ENCODE data around the gene PPP2R2C.

Gene PPP2R2C

DNA sequence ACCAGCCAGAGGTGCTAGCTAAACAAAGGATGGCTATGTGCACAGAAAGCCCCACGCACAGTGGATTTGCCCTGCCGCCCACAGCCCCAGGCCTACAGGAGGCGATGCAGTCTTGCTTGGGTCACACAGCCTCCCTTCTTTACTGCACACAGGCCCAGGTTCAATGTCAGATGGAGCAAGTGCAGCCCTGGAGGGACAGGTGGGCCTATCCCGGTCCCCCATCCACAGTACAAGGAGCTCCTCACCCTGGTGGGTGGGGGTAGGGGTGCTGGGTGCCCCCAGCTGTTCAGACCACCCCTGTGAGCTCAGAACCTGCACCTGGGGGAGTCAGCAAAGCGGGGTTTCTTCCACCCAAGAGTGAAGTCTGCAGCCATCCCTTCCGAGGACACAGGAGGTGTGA is 114.9 kb downstream of the PPP2R2C start:
- peaks cover 0 to 4% of the 10 kb centered on the region in 2 donors for H3K4me1 ChIP-seq (ENCODE audit: control insufficient read depth in 2 of 2, insufficient read depth in 1 of 2, low read depth in 1 of 2, low read length in 2 of 2)
- H3K9me3 ChIP-seq (replicated peaks in 1 of 2; ENCODE audit: control insufficient read depth in 2 of 2, insufficient read depth in 1 of 2, low read depth in 1 of 2, low read length in 2 of 2): peaks cover 0 to 2% of the 10 kb centered on the region in 2 donors
- no peak overlapping the region for H2AFZ ChIP-seq (ENCODE audit: low read length)
- H3K14ac ChIP-seq (ENCODE audit: low read length): peak overlapping the region; percentile 33
- no peak overlapping the region for H2BK120ac ChIP-seq (ENCODE audit: low read depth, low read length)
- WGBS, 2 donors (ENCODE audit: extremely low coverage in 2 of 2, insufficient read length in 2 of 2, insufficient replicate concordance in 1 of 2): no CpG with 5 or more reads among the region's 6 CpGs
- no peaks in the 10 kb centered on the region for H3K79me1 ChIP-seq (ENCODE audit: low read depth, low read length)
- H4K8ac ChIP-seq (ENCODE audit: low read depth, low read length): no peak overlapping the region
- H2BK12ac ChIP-seq (ENCODE audit: low read length): peak overlapping the region; percentile 41
- peaks cover 0 to 5% (median 0%) of the 10 kb centered on the region in 3 experiments for H3K27me3 ChIP-seq (ENCODE audit: control insufficient read depth in 3 of 3, insufficient read depth in 3 of 3, low read depth in 1 of 3, low read length in 3 of 3)
- DNase-seq (ENCODE audit: low spot score): no peak
- H3K23ac ChIP-seq (ENCODE audit: low read depth, low read length, poor library complexity): no peak overlapping the region
- no peak overlapping the region for H3K4me3 ChIP-seq (ENCODE audit: low read length in 2 of 2)
- no peak overlapping the region for H3K4me2 ChIP-seq (ENCODE audit: insufficient read depth, low read length, poor library complexity, severe bottlenecking)
- no peak overlapping the region for H2BK15ac ChIP-seq (ENCODE audit: low read length)
- H2AK5ac ChIP-seq (ENCODE audit: low read depth, low read length): no peak overlapping the region
- H3K36me3 ChIP-seq (replicated peaks in 1 of 2; ENCODE audit: control insufficient read depth in 2 of 2, insufficient read depth in 2 of 2, low read length in 2 of 2): no peaks in the 10 kb centered on the region
- H3K18ac ChIP-seq (ENCODE audit: low read length): peak overlapping the region; percentile 56
- H3K4ac ChIP-seq (ENCODE audit: low read length): no peak overlapping the region
- no peak overlapping the region for H3K27ac ChIP-seq (replicated peaks; ENCODE audit: low read length)
- peak overlapping the region; percentile 44 for H3K9ac ChIP-seq (ENCODE audit: low read depth, low read length, poor library complexity)
- peak overlapping the region; percentile 53 for H2BK5ac ChIP-seq (ENCODE audit: low read length)
- H4K91ac ChIP-seq (ENCODE audit: low read depth, low read length, poor library complexity): no peak overlapping the region

DNA sequence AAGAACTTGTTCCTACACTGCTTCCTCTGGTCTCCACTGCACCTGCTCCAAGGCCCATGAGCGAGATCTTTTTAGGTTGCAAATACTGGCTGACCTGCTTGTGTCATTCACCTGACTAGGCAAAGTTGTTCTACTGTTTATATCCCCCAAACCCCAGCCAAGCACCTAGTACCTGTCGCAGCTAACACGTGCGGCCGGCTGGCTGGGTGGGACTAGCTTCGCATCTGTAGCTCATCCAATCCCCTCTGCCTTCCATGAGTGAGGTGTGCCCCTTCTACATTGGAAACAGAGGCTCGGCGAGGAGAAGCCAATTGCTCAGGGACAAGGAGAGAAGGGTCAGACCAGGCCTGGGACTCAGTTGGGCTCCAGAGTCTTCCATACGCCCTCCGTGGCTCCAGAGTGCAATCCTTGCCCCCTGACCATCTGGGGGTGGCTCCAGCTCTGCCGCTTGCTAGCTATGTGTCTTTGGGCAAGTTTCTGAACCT is 116.3 kb downstream of the PPP2R2C start:
- H3K9ac ChIP-seq (ENCODE audit: low read depth, low read length, poor library complexity): peak overlapping the region; percentile 15
- H2BK12ac ChIP-seq (ENCODE audit: low read length): no peak overlapping the region
- H3K14ac ChIP-seq (ENCODE audit: low read length): no peak overlapping the region
- H3K18ac ChIP-seq (ENCODE audit: low read length): no peak overlapping the region
- no peak overlapping the region for H3K4me2 ChIP-seq (ENCODE audit: insufficient read depth, low read length, poor library complexity, severe bottlenecking)
- H2BK120ac ChIP-seq (ENCODE audit: low read depth, low read length): no peak overlapping the region
- no peak for DNase-seq (ENCODE audit: low spot score)
- peaks cover 0 to 2% of the 10 kb centered on the region in 2 donors for H3K9me3 ChIP-seq (replicated peaks in 1 of 2; ENCODE audit: control insufficient read depth in 2 of 2, insufficient read depth in 1 of 2, low read depth in 1 of 2, low read length in 2 of 2)
- H4K91ac ChIP-seq (ENCODE audit: low read depth, low read length, poor library complexity): no peak overlapping the region
- no peak overlapping the region for H3K4me3 ChIP-seq (ENCODE audit: low read length in 2 of 2)
- H3K4ac ChIP-seq (ENCODE audit: low read length): no peak overlapping the region
- H2AFZ ChIP-seq (ENCODE audit: low read length): no peak overlapping the region
- peaks cover 0 to 5% (median 0%) of the 10 kb centered on the region in 3 experiments for H3K27me3 ChIP-seq (ENCODE audit: control insufficient read depth in 3 of 3, insufficient read depth in 3 of 3, low read depth in 1 of 3, low read length in 3 of 3)
- no peak overlapping the region for H2AK5ac ChIP-seq (ENCODE audit: low read depth, low read length)
- no CpG with 5 or more reads among the region's 11 CpGs for WGBS, 2 donors (ENCODE audit: extremely low coverage in 2 of 2, insufficient read length in 2 of 2, insufficient replicate concordance in 1 of 2)
- no peaks in the 10 kb centered on the region for H3K36me3 ChIP-seq (replicated peaks in 1 of 2; ENCODE audit: control insufficient read depth in 2 of 2, insufficient read depth in 2 of 2, low read length in 2 of 2)
- H3K27ac ChIP-seq (replicated peaks; ENCODE audit: low read length): no peak overlapping the region
- H3K79me1 ChIP-seq (ENCODE audit: low read depth, low read length): no peaks in the 10 kb centered on the region
- H2BK15ac ChIP-seq (ENCODE audit: low read length): no peak overlapping the region
- H3K4me1 ChIP-seq (ENCODE audit: control insufficient read depth in 2 of 2, insufficient read depth in 1 of 2, low read depth in 1 of 2, low read length in 2 of 2): peaks cover 0 to 4% of the 10 kb centered on the region in 2 donors
- no peak overlapping the region for H3K23ac ChIP-seq (ENCODE audit: low read depth, low read length, poor library complexity)
- H2BK5ac ChIP-seq (ENCODE audit: low read length): no peak overlapping the region
- no peak overlapping the region for H4K8ac ChIP-seq (ENCODE audit: low read depth, low read length)

DNA sequence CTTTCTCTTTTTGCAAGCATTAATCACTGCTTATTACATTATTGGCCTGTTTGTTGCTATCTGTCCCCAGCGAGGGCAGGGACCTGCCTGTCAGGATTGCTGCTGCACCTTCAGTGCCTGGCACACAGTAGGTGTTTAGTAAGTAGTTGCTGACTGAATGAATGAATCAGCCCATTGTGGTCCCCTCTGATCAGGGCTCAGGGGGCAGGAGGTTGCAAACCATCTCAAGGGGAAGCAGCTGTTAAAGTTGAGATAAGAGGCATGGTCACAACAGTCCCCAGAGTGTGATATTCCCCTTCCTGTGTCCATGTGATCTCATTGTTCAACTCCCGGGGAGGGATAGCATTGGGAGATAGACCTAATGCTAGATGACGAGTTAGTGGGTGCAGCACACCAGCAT is 117.4 kb downstream of the PPP2R2C start:
- Histone ChIP-seq H3K27ac (replicated peaks; ENCODE audit: low read length) (no peak overlapping the region), H3K4ac (ENCODE audit: low read length) (no peak overlapping the region), H3K4me3 (ENCODE audit: low read length in 2 of 2) (no peak overlapping the region), H2BK12ac (ENCODE audit: low read length) (no peak overlapping the region), H2AFZ (ENCODE audit: low read length) (no peak overlapping the region), H2BK120ac (ENCODE audit: low read depth, low read length) (no peak overlapping the region), H2BK15ac (ENCODE audit: low read length) (no peak overlapping the region), H3K9ac (ENCODE audit: low read depth, low read length, poor library complexity) (no peak overlapping the region), H3K23ac (ENCODE audit: low read depth, low read length, poor library complexity) (no peak overlapping the region), H3K18ac (ENCODE audit: low read length) (no peak overlapping the region), H2AK5ac (ENCODE audit: low read depth, low read length) (no peak overlapping the region), H3K36me3 (replicated peaks in 1 of 2; ENCODE audit: control insufficient read depth in 2 of 2, insufficient read depth in 2 of 2, low read length in 2 of 2) (no peaks in the 10 kb centered on the region), H3K27me3 (ENCODE audit: control insufficient read depth in 3 of 3, insufficient read depth in 3 of 3, low read depth in 1 of 3, low read length in 3 of 3) (peaks cover 0 to 13% (median 0%) of the 10 kb centered on the region in 3 experiments), H3K79me1 (ENCODE audit: low read depth, low read length) (no peaks in the 10 kb centered on the region), H4K8ac (ENCODE audit: low read depth, low read length) (no peak overlapping the region), H3K14ac (ENCODE audit: low read length) (no peak overlapping the region), H3K4me1 (ENCODE audit: control insufficient read depth in 2 of 2, insufficient read depth in 1 of 2, low read depth in 1 of 2, low read length in 2 of 2) (no peaks in the 10 kb centered on the region), H2BK5ac (ENCODE audit: low read length) (no peak overlapping the region), H3K9me3 (replicated peaks in 1 of 2; ENCODE audit: control insufficient read depth in 2 of 2, insufficient read depth in 1 of 2, low read depth in 1 of 2, low read length in 2 of 2) (peaks cover 0 to 2% of the 10 kb centered on the region in 2 donors), H3K4me2 (ENCODE audit: insufficient read depth, low read length, poor library complexity, severe bottlenecking) (no peak overlapping the region), H4K91ac (ENCODE audit: low read depth, low read length, poor library complexity) (no peak overlapping the region)
- no peak for DNase-seq (ENCODE audit: low spot score)
- no CpG with 5 or more reads among the region's 3 CpGs for WGBS, 2 donors (ENCODE audit: extremely low coverage in 2 of 2, insufficient read length in 2 of 2, insufficient replicate concordance in 1 of 2)

GRCh38 chr4:6354626-6355025 is 117.8 kb downstream of the PPP2R2C start:
- Histone ChIP-seq H3K4me2 (ENCODE audit: insufficient read depth, low read length, poor library complexity, severe bottlenecking) (no peak overlapping the region), H3K4me1 (ENCODE audit: control insufficient read depth in 2 of 2, insufficient read depth in 1 of 2, low read depth in 1 of 2, low read length in 2 of 2) (no peaks in the 10 kb centered on the region), H2BK15ac (ENCODE audit: low read length) (no peak overlapping the region), H2BK12ac (ENCODE audit: low read length) (no peak overlapping the region), H2BK120ac (ENCODE audit: low read depth, low read length) (no peak overlapping the region), H3K18ac (ENCODE audit: low read length) (no peak overlapping the region), H2AK5ac (ENCODE audit: low read depth, low read length) (no peak overlapping the region), H3K23ac (ENCODE audit: low read depth, low read length, poor library complexity) (no peak overlapping the region), H3K14ac (ENCODE audit: low read length) (no peak overlapping the region), H3K9me3 (replicated peaks in 1 of 2; ENCODE audit: control insufficient read depth in 2 of 2, insufficient read depth in 1 of 2, low read depth in 1 of 2, low read length in 2 of 2) (peaks cover 0 to 2% of the 10 kb centered on the region in 2 donors), H3K9ac (ENCODE audit: low read depth, low read length, poor library complexity) (no peak overlapping the region), H3K36me3 (replicated peaks in 1 of 2; ENCODE audit: control insufficient read depth in 2 of 2, insufficient read depth in 2 of 2, low read length in 2 of 2) (no peaks in the 10 kb centered on the region), H4K91ac (ENCODE audit: low read depth, low read length, poor library complexity) (no peak overlapping the region), H3K27me3 (ENCODE audit: control insufficient read depth in 3 of 3, insufficient read depth in 3 of 3, low read depth in 1 of 3, low read length in 3 of 3) (peaks cover 0 to 15% (median 0%) of the 10 kb centered on the region in 3 experiments), H3K79me1 (ENCODE audit: low read depth, low read length) (no peaks in the 10 kb centered on the region), H3K4me3 (ENCODE audit: low read length in 2 of 2) (no peak overlapping the region), H2BK5ac (ENCODE audit: low read length) (no peak overlapping the region), H2AFZ (ENCODE audit: low read length) (no peak overlapping the region), H3K27ac (replicated peaks; ENCODE audit: low read length) (no peak overlapping the region), H3K4ac (ENCODE audit: low read length) (no peak overlapping the region), H4K8ac (ENCODE audit: low read depth, low read length) (no peak overlapping the region)
- no peak for DNase-seq (ENCODE audit: low spot score)
- no CpG with 5 or more reads among the region's 8 CpGs for WGBS, 2 donors (ENCODE audit: extremely low coverage in 2 of 2, insufficient read length in 2 of 2, insufficient replicate concordance in 1 of 2)

All from neuronal stem cell (in vitro differentiated cells).